Esophagus muscularis mucosa (tissue), 3 donors: ENCODE measurements around the gene PPTC7.

Source experiments
- POLR2AphosphoS5 ChIP-seq, 2 donors: sonication (generic); formaldehyde crosslinking; IDR thresholded peaks; one replicate each; pipeline ENCODE4 v1.6.1; 2017; ENCODE audit warnings: antibody characterized with exemption in 2 of 2
- TF ChIP-seq, protein P1 (sequence below), 3 experiments: fragments of 200-600 bp in 2 of 3; fragments of 450-650 bp in 1 of 3; sonication (generic) in 2 of 3; IDR thresholded peaks; one replicate each; pipeline ENCODE4 v1.5.1; 2017 to 2019; ENCODE audit warnings: antibody characterized with exemption in 3 of 3, mild to moderate bottlenecking in 2 of 3, moderate library complexity in 1 of 3

DNA sequence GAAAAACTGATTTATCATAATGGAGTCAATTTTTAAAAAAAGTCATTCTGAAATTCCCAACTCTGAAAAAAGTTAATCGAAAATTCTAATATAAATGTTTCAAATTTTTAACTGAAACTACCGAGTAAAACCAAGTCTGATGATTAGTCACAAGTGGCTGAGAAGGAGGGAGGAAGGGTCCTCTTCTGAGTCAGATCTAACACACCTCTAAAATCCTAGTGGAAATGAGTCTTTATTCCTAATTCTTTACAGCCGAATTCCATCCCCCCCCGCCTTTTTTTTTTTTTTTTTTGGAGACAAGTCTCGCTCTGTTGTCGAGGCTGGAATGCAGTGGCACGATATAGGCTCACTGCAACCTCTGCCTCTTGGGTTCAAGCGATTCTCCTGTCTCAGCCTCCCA is 43.1 kb downstream of the PPTC7 start:
- no peak for TF ChIP-seq POLR2AphosphoS5 (IDR thresholded peaks at IDR 0.05)
- TF ChIP-seq, protein P1, sequence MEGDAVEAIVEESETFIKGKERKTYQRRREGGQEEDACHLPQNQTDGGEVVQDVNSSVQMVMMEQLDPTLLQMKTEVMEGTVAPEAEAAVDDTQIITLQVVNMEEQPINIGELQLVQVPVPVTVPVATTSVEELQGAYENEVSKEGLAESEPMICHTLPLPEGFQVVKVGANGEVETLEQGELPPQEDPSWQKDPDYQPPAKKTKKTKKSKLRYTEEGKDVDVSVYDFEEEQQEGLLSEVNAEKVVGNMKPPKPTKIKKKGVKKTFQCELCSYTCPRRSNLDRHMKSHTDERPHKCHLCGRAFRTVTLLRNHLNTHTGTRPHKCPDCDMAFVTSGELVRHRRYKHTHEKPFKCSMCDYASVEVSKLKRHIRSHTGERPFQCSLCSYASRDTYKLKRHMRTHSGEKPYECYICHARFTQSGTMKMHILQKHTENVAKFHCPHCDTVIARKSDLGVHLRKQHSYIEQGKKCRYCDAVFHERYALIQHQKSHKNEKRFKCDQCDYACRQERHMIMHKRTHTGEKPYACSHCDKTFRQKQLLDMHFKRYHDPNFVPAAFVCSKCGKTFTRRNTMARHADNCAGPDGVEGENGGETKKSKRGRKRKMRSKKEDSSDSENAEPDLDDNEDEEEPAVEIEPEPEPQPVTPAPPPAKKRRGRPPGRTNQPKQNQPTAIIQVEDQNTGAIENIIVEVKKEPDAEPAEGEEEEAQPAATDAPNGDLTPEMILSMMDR (IDR thresholded peaks at IDR 0.05) = no peak
